ENCODE data around the gene ALDH3B2. TPM values are rescaled to one million over a fixed set of nuclear protein-coding genes. Genes with fewer than 3 reads are reported as not detected.

The ALDH3B2 gene
- total RNA-seq, 1 experiment from 2014 or later = 0.13 TPM

- TF ChIP-seq MXD4 (CRISPR knock-in tag; IDR thresholded peaks at IDR 0.05; ENCODE audit: borderline replicate concordance) = no peak
- TF ChIP-seq GRHL2 (CRISPR knock-in tag; IDR thresholded peaks at IDR 0.05; ENCODE audit: insufficient replicate concordance, severe bottlenecking) = no peak
Measured at GRCh38 chr11:67635231-67635521, 39.2 kb downstream of the ALDH3B2 start (continued).

DNA sequence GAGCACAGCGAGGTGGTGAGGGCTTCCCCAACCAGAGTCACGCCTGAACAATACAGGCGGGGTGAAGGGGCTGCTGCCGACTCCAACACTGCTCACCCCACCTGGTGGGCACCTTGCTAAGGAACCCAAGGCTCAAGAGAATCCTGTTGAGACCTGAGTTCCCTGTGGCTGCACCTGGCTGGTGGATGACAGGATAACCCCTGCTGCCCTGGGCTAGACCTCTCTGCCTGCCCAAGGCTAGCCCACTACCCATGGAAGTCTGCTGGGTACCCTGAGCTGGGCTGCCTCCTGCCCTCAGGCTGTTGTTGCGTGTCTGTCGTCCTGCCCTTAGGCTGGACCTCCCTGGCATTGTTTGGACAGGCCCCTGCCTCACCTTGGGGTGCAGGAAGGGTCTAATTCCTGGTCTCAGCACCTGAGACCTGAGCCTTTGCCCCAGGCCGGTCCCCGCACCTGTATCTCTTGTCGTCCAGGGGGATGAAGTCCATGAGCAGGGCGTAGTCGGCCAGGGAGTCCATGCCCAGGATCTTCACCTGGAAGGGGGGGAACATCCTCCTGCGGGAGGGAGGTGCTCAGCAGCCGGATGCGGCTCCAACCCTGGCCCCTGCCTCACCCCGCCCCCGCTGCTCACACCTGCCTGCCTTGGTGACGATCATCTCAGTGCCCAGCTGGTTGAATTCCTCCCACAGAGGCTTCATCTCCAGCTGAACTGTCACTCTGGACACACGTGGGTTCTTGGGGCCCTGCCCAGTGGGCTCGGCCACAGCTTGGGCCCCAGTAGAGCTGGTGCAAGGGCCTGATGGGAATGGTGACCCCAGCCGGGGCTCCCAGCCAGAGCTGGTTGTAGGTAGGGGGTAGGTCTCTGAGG lies 39.8 kb downstream of the ALDH3B2 start:
- no peaks in the 10 kb centered on the region for H3K9me3 Mint-ChIP-seq
- POLR2A ChIA-PET = no interaction called here
- peak; percentile 14 for DNase-seq (ENCODE audit: low spot score)
- peaks cover 5% of the 10 kb centered on the region for H3K27me3 Mint-ChIP-seq (ENCODE audit: low read depth)
- no peak overlapping the region for H3K4me3 Mint-ChIP-seq
- CTCF ChIA-PET = interaction anchor here (0.6 to 1.1 kb wide), 3 partner anchors 14 to 1303 kb away, joined by 3 to 7 read pairs (median 3); no protein-coding TSS in a partner anchor
- no peak overlapping the region for H3K27ac Mint-ChIP-seq
- no peaks in the 10 kb centered on the region for H3K36me3 Mint-ChIP-seq
- ATAC-seq = no peak
- H3K4me1 Mint-ChIP-seq = peaks cover 16% of the 10 kb centered on the region
- TF ChIP-seq ETV6 (CRISPR knock-in tag; IDR thresholded peaks at IDR 0.05) (no peak), JUN (CRISPR knock-in tag; IDR thresholded peaks at IDR 0.05) (no peak)
- TF ChIP-seq, protein P1, sequence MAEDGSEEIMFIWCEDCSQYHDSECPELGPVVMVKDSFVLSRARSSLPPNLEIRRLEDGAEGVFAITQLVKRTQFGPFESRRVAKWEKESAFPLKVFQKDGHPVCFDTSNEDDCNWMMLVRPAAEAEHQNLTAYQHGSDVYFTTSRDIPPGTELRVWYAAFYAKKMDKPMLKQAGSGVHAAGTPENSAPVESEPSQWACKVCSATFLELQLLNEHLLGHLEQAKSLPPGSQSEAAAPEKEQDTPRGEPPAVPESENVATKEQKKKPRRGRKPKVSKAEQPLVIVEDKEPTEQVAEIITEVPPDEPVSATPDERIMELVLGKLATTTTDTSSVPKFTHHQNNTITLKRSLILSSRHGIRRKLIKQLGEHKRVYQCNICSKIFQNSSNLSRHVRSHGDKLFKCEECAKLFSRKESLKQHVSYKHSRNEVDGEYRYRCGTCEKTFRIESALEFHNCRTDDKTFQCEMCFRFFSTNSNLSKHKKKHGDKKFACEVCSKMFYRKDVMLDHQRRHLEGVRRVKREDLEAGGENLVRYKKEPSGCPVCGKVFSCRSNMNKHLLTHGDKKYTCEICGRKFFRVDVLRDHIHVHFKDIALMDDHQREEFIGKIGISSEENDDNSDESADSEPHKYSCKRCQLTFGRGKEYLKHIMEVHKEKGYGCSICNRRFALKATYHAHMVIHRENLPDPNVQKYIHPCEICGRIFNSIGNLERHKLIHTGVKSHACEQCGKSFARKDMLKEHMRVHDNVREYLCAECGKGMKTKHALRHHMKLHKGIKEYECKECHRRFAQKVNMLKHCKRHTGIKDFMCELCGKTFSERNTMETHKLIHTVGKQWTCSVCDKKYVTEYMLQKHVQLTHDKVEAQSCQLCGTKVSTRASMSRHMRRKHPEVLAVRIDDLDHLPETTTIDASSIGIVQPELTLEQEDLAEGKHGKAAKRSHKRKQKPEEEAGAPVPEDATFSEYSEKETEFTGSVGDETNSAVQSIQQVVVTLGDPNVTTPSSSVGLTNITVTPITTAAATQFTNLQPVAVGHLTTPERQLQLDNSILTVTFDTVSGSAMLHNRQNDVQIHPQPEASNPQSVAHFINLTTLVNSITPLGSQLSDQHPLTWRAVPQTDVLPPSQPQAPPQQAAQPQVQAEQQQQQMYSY (CRISPR knock-in tag; IDR thresholded peaks at IDR 0.05) = no peak

- peaks cover 3% of the 10 kb centered on the region; the same call in 1 of the 2 replicates for H3K27me3 Mint-ChIP-seq (ENCODE audit: low read depth)
- CTCF ChIA-PET = interaction anchor here (0.6 to 1.1 kb wide), 4 partner anchors 13 to 1303 kb away, joined by 3 to 7 read pairs (median 4); no protein-coding TSS in a partner anchor
- no peak overlapping the region for H3K4me3 Mint-ChIP-seq
- DNase-seq (ENCODE audit: low spot score) (peak; percentile 8), ATAC-seq (no peak)
- peaks cover 18% of the 10 kb centered on the region for H3K4me1 Mint-ChIP-seq
- no peaks in the 10 kb centered on the region for H3K9me3 Mint-ChIP-seq
- POLR2A ChIA-PET = no interaction called here
- no peaks in the 10 kb centered on the region for H3K36me3 Mint-ChIP-seq
- H3K27ac Mint-ChIP-seq = no peak overlapping the region
- TF ChIP-seq ZNF423 (CRISPR knock-in tag; IDR thresholded peaks at IDR 0.05) (no peak), TEAD1 (CRISPR knock-in tag; IDR thresholded peaks at IDR 0.05) (no peak), ZNF317 (CRISPR knock-in tag; IDR thresholded peaks at IDR 0.05; ENCODE audit: borderline replicate concordance, low read depth) (no peak), FOXJ3 (CRISPR knock-in tag; IDR thresholded peaks at IDR 0.05; ENCODE audit: borderline replicate concordance) (no peak), ZNF671 (CRISPR knock-in tag; IDR thresholded peaks at IDR 0.05) (no peak), ATF6 (CRISPR knock-in tag; IDR thresholded peaks at IDR 0.05) (no peak), CREM (CRISPR knock-in tag; IDR thresholded peaks at IDR 0.05) (no peak)
- TF ChIP-seq, protein P2, sequence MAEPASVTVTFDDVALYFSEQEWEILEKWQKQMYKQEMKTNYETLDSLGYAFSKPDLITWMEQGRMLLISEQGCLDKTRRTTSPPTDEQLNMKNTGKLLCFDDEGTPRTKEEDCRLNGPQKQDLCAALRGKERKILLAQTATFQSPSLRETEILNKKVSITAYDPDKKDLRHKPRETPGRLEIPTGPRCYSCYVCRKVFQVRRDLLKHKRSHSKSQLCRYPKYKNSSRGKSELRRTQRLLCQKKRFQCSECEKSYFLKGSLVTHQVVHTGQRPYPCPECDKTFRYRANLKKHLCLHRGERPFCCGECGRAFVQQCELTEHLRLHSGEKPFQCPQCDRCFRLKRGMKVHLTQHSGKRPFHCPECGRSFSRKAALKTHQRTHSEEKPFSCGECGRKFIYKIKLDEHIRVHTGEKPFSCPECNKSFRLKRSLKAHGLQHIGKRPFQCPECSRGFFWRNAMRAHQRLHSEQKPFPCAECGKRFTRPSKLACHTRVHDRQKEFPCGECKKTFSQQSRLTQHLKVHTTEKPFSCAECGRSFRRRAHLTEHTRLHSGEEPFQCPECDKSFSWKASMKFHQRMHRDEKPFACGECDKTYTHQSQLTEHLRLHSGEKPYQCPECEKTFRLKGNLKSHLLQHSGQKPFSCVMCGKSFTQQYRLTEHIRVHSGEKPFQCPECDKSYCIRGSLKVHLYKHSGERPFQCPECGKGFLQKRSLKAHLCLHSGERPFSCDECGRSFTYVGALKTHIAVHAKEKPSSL (CRISPR knock-in tag; conservative IDR thresholded peaks at IDR 0.05) = no peak
- TF ChIP-seq, protein P3, sequence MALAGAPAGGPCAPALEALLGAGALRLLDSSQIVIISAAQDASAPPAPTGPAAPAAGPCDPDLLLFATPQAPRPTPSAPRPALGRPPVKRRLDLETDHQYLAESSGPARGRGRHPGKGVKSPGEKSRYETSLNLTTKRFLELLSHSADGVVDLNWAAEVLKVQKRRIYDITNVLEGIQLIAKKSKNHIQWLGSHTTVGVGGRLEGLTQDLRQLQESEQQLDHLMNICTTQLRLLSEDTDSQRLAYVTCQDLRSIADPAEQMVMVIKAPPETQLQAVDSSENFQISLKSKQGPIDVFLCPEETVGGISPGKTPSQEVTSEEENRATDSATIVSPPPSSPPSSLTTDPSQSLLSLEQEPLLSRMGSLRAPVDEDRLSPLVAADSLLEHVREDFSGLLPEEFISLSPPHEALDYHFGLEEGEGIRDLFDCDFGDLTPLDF (CRISPR knock-in tag; IDR thresholded peaks at IDR 0.05) = no peak
Measured at GRCh38 chr11:67633758-67634365, 40.6 kb downstream of the ALDH3B2 start.
